NCI-H2227 treated with DMSO at 0.1 percent for 48 hours (cell line): ENCODE measurements around the gene LRRTM4.

Experiments
- DNase-seq: peaks from one replicate; lab custom pipeline; 2025; lab: John Stamatoyannopoulos, UW

LRRTM4 gene

DNA sequence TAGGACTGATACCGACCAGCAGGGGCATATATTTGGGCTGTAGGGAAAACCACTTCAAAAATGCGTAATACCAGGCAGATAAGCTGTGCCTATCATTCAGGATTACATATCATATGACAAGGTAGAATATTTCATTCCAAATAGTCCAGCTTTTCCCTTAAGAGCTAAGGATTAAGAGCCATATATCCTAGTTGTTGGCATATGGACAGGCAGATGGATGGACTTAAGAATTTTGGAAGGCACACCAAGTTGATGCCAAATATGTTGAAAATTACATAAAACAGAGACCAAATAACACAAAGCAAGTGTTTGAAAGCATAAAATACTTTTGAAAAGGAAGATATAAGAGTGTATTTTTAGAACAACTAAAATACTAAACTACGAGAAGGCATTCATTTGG, 52.1 kb downstream of the LRRTM4 start:
- DNase-seq = no peak

DNA sequence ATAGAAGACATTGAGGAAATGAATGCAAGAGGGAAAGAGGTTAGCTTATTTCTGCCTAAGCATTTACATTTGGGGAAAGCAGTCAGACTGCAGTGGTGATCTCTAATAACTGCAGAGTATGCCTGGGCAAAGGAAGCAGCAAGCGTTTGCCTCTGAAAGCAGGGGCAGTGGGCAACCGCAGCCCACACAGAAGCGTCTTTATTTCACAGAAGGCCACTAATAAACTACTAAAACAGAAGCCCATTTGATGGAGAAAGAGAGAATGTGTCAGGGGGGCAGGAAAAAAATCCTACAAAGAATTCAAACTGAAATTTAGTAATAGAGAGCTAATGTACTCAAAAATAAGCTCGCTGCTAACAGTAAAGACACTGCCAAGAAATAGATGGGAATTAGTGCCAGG, 53.1 kb downstream of the LRRTM4 start:
- DNase-seq = no peak

DNA sequence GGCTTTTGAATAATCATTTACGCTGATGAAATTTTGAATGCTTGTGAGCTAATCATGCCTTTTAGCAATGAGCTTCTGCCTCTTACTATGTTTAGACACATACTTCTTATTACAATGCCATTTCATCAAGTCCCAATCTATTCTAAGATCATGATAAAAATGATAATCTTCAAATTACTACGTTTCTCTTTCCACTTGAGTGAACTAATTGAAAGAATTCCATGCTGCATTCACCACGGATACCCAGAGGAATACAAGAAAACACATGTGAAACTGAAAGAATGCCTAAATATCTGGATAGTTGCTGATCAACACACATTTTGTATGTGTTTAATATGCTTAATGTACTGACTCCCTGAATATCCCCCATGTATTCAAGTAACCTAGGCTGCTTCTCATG, 62.3 kb downstream of the LRRTM4 start:
- DNase-seq = no peak

DNA sequence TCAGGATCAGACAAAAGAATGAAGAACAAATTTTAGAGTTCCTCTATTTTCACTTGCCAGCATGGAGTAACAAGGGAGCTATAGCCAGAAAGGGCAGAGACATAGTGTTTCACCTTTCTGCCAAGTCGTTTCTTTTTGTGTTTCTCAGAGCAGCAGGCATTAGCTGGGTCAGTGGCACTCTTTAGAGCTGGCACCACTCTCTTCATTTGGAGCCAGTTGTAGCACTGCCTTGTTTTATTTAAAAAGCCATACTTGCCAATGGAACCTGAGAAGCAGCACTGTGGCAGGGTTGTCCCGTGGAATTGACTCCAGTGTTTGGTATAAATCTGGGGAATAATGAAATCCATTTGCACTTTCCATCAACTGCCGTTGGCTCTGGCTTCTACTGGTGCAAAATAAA, 64.0 kb downstream of the LRRTM4 start:
- DNase-seq = no peak

GRCh38 chr2:77457665-77458064, 64.5 kb downstream of the LRRTM4 start:
- DNase-seq = no peak

- no peak for DNase-seq
Observed at GRCh38 chr2:77443076-77443475, 79.1 kb downstream of the LRRTM4 start.

DNA sequence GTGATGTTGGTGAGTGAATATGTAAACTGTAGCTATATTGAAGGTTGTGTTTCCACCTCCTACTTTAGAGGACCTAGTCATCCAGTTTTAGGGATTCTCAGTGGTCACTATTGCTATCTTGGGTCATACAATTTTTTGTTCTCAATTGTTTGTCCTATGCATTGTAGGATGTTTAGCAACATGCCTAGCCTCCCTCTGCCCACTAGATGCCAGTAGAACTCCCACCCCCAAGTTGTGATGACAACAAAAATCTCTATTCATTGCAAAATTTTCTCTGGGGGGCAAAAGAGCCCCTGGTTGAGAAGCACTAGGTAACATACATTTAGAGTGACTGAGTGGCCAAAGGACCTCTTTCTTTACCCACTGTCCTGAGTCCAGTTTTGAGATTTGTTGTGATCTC, 87.3 kb downstream of the LRRTM4 start:
- DNase-seq = no peak

GRCh38 chr2:77428946-77429345, 93.2 kb downstream of the LRRTM4 start:
- no peak for DNase-seq

DNA sequence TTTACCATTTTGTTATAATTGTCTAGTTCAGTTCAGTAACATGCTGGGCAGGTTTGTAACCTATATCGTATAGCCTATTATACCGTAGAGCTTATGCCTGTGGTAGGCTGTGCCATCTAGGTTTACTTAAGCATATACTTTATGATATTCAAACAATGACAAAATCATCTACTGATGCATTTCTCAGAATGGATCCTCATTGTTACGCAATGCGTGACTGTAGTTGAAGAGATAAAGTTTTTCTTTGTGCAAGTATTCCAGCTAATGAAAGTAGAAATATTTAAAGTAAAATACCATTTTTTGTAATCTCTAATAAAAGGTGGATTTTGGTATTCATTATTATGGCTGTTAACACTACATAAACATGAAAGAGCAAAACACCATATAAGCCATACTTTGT, 100.2 kb downstream of the LRRTM4 start:
- no peak for DNase-seq

DNA sequence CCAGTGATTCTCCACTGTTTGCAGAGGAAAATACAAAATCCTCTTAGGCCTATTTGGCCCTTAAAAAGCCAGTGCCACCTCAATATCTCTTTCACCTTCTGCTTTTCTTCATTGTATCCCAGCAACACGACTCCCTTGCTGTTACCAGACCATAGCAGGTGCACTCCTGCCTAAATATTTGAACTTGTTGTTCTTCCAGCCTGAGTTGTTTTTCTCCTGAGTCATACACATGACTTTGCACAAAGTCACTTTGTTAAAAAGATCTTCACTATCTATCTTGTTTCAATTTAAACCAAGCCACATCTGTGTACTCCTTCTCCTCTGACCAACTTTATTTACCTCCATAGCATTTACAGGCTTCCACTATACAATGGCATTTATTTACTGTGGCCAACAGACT, 103.6 kb downstream of the LRRTM4 start:
- DNase-seq = no peak

GRCh38 chr2:77404189-77404588, 118.0 kb downstream of the LRRTM4 start:
- no peak for DNase-seq

DNA sequence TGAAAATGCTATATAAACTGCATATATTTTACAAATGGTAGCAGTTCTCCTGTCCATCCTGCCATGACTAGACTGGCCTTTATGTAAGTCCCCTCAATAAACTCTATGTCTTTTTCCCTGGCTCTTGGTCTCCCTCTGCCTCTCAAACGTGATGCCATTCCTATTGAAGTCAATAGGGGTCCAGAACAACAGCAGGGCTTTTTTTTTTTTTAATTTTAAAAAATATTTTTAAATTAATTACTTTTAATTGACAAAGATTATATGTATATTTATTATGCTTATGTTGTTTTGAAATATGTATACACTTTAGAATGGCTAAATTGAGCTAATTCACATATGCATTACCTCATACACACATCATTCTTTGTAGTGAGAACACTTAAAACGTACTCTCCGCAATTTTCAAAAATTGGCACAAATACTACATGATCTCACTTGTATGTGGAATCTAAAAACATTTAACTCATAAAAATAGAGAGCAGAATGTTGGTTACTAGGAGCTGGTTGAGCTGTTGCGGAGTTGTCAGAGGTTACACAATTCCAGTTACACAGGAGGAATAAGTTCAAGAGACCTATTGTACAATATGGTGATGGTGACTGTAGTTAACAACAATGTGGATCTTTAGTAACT, 123.1 kb downstream of the LRRTM4 start:
- no peak for DNase-seq

DNA sequence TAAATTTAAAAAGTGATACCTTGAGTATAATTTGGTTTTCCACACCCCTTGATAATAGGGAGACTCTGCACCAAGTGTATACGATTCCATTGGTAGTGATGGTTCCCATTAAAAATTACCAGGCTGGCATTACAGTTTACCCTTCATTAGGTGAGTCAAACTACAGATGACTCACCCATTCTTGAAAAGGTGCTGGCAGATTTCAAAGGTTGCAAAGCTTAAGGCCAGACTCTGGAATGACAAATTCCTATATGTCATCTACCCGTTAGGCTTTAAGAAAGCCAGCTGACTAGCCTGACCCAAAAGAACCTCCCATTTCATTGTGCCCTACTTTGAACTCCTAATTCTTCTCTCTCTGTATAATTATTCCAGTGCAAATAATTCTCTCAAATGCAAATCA, 124.4 kb downstream of the LRRTM4 start:
- DNase-seq = no peak

DNA sequence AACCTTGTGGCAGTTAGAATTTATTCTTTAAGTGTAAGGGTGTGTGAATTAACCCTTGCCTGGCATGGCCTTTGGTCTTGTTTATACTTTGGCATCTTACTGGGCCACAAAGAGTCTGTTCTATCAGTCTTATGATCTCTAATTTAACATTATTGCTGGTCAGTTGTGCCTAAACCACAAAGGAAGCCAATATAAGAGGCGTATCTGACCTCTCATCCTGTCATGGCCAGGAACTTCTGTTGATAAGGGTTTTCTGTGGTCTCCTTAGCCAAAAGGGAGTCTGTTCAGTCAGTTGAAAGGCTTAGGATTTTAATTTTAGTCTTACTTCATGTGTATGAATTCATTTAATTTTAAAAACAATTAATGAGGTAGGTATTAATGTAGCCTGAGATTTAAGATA, 127.2 kb downstream of the LRRTM4 start:
- DNase-seq = no peak

DNA sequence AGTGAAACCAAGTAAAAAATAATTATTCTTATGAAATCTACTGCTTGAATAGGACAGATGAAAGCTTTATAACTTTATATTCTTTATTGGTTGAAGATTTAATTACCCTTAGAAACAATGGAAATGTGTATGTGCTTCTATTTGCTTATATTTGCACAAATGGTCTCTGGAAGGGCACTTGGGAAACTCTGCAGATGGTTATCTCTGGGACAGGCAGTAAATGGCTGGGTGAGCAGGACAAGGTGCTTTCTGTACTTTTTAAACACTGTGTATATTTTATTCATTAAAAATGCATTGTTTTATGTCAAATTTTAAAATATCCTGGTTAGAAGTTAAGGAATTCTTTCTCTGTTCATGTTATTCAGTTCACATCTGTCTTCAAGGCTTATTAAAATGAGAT, 131.1 kb downstream of the LRRTM4 start:
- DNase-seq = no peak

DNA sequence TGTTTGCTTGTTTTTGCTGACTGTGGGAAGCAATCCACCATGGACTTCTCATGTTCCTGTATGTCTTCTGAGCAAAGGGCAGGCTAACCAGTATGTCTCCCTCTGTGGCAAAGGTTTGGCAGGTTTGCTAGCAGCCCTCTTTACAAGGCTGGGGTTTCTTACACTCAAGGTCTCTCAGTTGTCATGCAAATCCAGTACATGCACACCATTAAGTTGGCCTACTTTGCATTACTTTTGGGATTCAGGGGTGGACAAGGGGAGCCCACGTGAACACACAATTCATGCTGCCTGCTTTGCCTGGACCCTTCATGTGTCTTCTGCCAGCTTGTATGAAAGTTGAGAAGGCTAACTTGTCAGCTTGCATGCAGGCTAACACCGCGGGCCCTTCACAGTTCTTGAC, 134.9 kb downstream of the LRRTM4 start:
- DNase-seq = no peak

GRCh38 chr2:77372636-77373035, 149.5 kb downstream of the LRRTM4 start:
- DNase-seq = no peak

DNA sequence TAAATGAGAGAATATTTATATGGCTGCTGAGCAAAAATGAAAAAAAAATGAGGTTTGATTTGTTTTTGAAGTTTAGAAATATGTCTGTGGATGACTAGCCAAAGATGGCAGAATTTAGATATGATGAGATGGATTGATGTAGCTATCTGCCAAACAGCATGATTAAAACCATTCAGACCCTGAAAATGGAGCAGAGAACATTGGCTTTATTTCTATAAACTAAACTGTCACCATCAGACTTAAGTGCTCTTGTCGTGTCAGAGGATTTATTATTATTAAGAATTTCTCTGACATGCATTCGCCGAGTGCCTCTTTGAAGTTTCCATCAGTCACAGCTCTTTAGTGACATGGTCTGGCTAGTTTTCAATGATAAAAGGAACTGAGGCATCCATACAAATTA, 151.7 kb downstream of the LRRTM4 start:
- no peak for DNase-seq

- no peak for DNase-seq
Observed at GRCh38 chr2:77363277-77363676, 158.9 kb downstream of the LRRTM4 start.

- DNase-seq = no peak
Observed at GRCh38 chr2:77348821-77349220, 173.4 kb downstream of the LRRTM4 start.

DNA sequence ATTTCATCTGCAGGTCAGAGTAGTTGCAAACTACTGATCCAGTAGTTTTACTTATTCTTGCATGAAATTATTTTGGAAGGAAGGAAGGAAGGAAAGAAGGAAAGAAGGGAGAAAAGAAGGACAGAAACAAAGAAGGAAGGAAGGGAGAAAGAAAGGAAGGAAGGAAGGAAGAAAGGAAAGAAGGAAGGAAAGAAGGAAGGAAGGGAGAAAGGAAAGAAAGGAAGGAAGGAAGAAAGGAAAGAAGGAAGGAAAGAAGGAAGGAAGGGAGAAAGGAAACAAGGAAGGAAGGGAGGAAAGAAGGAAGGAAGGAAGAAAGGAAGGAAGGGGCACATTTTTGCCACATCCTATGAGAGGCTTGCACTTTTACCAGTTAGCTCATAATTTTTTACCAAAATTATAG, 186.2 kb downstream of the LRRTM4 start:
- no peak for DNase-seq

GRCh38 chr2:77328134-77328931, 193.8 kb downstream of the LRRTM4 start:
- DNase-seq = peak; percentile 18

DNA sequence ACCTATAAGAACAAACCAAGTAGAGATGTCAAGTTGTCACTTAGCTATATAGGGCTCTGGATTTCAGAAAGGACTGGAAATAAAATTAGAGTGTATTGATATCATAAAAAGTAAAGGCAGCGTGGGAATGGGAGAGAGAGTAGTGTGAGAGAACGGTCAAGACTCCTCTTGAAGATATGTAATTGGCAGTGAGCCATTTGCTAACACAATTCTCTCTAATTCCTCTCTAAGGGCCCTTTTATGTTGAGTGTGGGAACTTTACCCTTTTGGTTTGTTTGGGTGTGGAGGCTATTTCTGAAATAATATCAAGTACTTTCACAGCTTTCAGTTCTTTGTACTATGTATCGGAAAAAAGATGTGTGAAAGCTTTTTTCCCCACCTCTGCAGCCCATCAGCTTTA, 196.8 kb downstream of the LRRTM4 start:
- DNase-seq = peak; percentile 76

DNA sequence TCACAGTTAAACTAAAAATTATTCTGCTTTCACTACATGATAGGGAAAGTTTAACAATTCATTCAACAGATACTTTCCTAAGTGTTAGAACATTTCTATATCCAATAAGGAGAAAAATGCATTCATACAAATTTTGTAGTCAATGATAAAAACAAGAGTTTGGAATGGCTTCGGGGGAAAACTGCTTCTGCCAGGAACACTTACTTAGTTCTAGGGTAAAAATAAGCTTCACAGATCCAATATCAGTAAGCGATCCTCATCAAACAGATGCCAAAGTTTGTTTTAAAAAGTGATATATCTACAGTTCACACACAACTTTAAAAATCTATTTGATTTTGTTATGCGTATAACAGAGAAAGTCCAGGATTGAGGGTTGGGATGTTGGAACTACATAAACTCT, 199.7 kb downstream of the LRRTM4 start:
- no peak for DNase-seq
